Hepatocyte (in vitro differentiated cells): Measurements from ENCODE around the gene UBE2J2. TPM values are rescaled to one million over a fixed set of nuclear protein-coding genes. Genes with fewer than 3 reads are reported as not detected.

Experiments used
- DNase-seq: peaks from one replicate; pipeline ENCODE4 v3.0.0-alpha.2; 2016; ENCODE audit warnings: low spot score
- H2AFZ ChIP-seq: fragments of 200-600 bp; sonication (generic); 2 replicates; pipeline ENCODE4 v1.6.0; 2016; ENCODE audit warnings: antibody characterized with exemption, mild to moderate bottlenecking
- H3K27ac ChIP-seq: fragments of 200-600 bp; sonication (generic); 2 replicates; pipeline ENCODE4 v1.5.1; 2016; ENCODE audit warnings: mild to moderate bottlenecking
- H3K27me3 ChIP-seq: fragments of 200-600 bp; sonication (generic); 2 replicates; pipeline ENCODE4 v1.6.1; 2016
- H3K36me3 ChIP-seq: fragments of 200-600 bp; sonication (generic); replicated peaks from 2 replicates; pipeline ENCODE4 v1.5.1; 2016; ENCODE audit warnings: low read depth; ENCODE audit not compliant: insufficient read depth
- H3K4me1 ChIP-seq: fragments of 200-600 bp; sonication (generic); 2 replicates; pipeline ENCODE4 v1.5.1; 2016; ENCODE audit warnings: mild to moderate bottlenecking, moderate library complexity; ENCODE audit not compliant: insufficient read depth
- H3K4me2 ChIP-seq: fragments of 200-600 bp; sonication (generic); 2 replicates; pipeline ENCODE4 v1.6.0; 2016
- H3K4me3 ChIP-seq: fragments of 200-600 bp; sonication (generic); 2 replicates; pipeline ENCODE4 v1.5.1; 2016; ENCODE audit warnings: mild to moderate bottlenecking
- H3K79me2 ChIP-seq: fragments of 200-600 bp; sonication (generic); 2 replicates; pipeline ENCODE4 v1.6.0; 2017; ENCODE audit warnings: mild to moderate bottlenecking
- H3K9me2 ChIP-seq: fragments of 200-600 bp; sonication (generic); replicated peaks from 2 replicates; pipeline ENCODE4 v1.6.0; 2017; ENCODE audit warnings: mild to moderate bottlenecking; ENCODE audit not compliant: insufficient read depth
- H3K9me3 ChIP-seq: fragments of 200-600 bp; sonication (generic); 2 replicates; pipeline ENCODE4 v1.5.1; 2016; ENCODE audit warnings: low read depth, mild to moderate bottlenecking
- H4K20me1 ChIP-seq: fragments of 200-600 bp; sonication (generic); 2 replicates; pipeline ENCODE4 v1.6.0; 2016; ENCODE audit warnings: mild to moderate bottlenecking; ENCODE audit not compliant: insufficient read depth, poor library complexity, severe bottlenecking
- CTCF ChIP-seq: fragments of 200-600 bp; sonication (generic); IDR thresholded peaks from 2 replicates; pipeline ENCODE4 v1.5.1; 2016; ENCODE audit warnings: antibody characterized with exemption, mild to moderate bottlenecking; ENCODE audit not compliant: poor library complexity
- EZH2 ChIP-seq: fragments of 200-600 bp; sonication (generic); IDR thresholded peaks from 2 replicates; pipeline ENCODE4 v1.6.1; 2016; ENCODE audit warnings: antibody characterized with exemption, mild to moderate bottlenecking, borderline replicate concordance
- EZH2phosphoT487 ChIP-seq: fragments of 200-600 bp; sonication (generic); IDR thresholded peaks from one replicate; pipeline ENCODE4 v1.6.1; 2018; ENCODE audit warnings: antibody characterized with exemption, mild to moderate bottlenecking, low read depth, moderate library complexity; ENCODE audit not compliant: unreplicated experiment, severe bottlenecking
- WGBS: methylation state at CpG from one replicate; pipeline ENCODE4 v1.1.6; 2016; ENCODE audit warnings: low lambda C conversion rate; ENCODE audit errors: missing lambda C conversion rate; 5-methylcytosine and 5-hydroxymethylcytosine counted together
- polyA plus RNA-seq: library from polyadenylated mRNA; unstranded; fragments of >200 nt; fragmentation: Nextera tagmentation; extraction: Ambion mirVana; gene quantifications from 2 replicates; pipeline ENCODE4 v1.2.1, GENCODE V29; 2016
- total RNA-seq: library from RNA; depleted of rRNA; stranded (reverse); fragments of >200 nt; gene quantifications from 2 replicates; pipeline ENCODE4 v1.2.3, GENCODE V29; 2014

UBE2J2 gene
- total and polyA plus RNA-seq, 2 experiments from 2014 or later: 31.7 to 66.7 TPM

- no peaks in the 10 kb centered on the region for H3K9me2 ChIP-seq
- no peaks in the 10 kb centered on the region for H3K4me1 ChIP-seq
- DNase-seq: no peak
- H3K36me3 ChIP-seq: no peaks in the 10 kb centered on the region
- H3K27ac ChIP-seq: no peak overlapping the region
- no peaks in the 10 kb centered on the region for H3K9me3 ChIP-seq
- H3K4me3 ChIP-seq: no peak overlapping the region
- H3K4me2 ChIP-seq: no peak overlapping the region
- WGBS: 84% methylated on average over 39 of the region's 50 CpGs
- H4K20me1 ChIP-seq: no peaks in the 10 kb centered on the region
- no peaks in the 10 kb centered on the region for H3K79me2 ChIP-seq
- H3K27me3 ChIP-seq: no peaks in the 10 kb centered on the region
- H2AFZ ChIP-seq: no peak overlapping the region
- TF ChIP-seq EZH2phosphoT487 (no peak), CTCF (no peak), EZH2 (no peak)
Measured at GRCh38 chr1:1286313-1287261, 12.9 kb upstream of the UBE2J2 start.

GRCh38 chr1:1285611-1286311 is 12.1 kb upstream of the UBE2J2 start:
- no peak for DNase-seq
- Histone ChIP-seq H3K79me2 (no peaks in the 10 kb centered on the region), H3K9me2 (no peaks in the 10 kb centered on the region), H4K20me1 (no peaks in the 10 kb centered on the region), H3K36me3 (no peaks in the 10 kb centered on the region), H3K4me3 (no peak overlapping the region), H3K9me3 (no peaks in the 10 kb centered on the region), H3K27ac (no peak overlapping the region), H3K4me1 (no peaks in the 10 kb centered on the region), H3K4me2 (no peak overlapping the region), H3K27me3 (no peaks in the 10 kb centered on the region), H2AFZ (no peak overlapping the region)
- no peak for TF ChIP-seq EZH2phosphoT487
- no peak for TF ChIP-seq EZH2
- TF ChIP-seq CTCF: no peak
- 88% methylated on average over 34 of the region's 37 CpGs for WGBS

- H3K9me2 ChIP-seq: no peaks in the 10 kb centered on the region
- H3K4me3 ChIP-seq: no peak overlapping the region
- H3K4me2 ChIP-seq: no peak overlapping the region
- no peaks in the 10 kb centered on the region for H3K27me3 ChIP-seq
- no peaks in the 10 kb centered on the region for H3K4me1 ChIP-seq
- H3K27ac ChIP-seq: no peak overlapping the region
- H3K9me3 ChIP-seq: no peaks in the 10 kb centered on the region
- no peak for DNase-seq
- 88% methylated on average over 18 of the region's 22 CpGs for WGBS
- no peaks in the 10 kb centered on the region for H3K36me3 ChIP-seq
- no peaks in the 10 kb centered on the region for H3K79me2 ChIP-seq
- H2AFZ ChIP-seq: no peak overlapping the region
- no peaks in the 10 kb centered on the region for H4K20me1 ChIP-seq
- TF ChIP-seq CTCF (no peak), EZH2 (no peak), EZH2phosphoT487 (no peak)
Measured at GRCh38 chr1:1285102-1285571, 11.5 kb upstream of the UBE2J2 start.
